Mesenchymal stem cell (in vitro differentiated cells and primary cell): ENCODE measurements around the gene HNF4A.

Source experiments
- DNase-seq: peaks from one replicate; pipeline ENCODE4 v3.0.0-alpha.2; 2013
- H2AFZ ChIP-seq: one replicate; pipeline ENCODE4 v1.6.1; 2013; ENCODE audit warnings: low read depth, mild to moderate bottlenecking, control low read depth, inconsistent platforms, low read length, moderate library complexity
- H2AK5ac ChIP-seq: 2 replicates; pipeline ENCODE4 v1.6.1; 2013; ENCODE audit warnings: low read length, moderate library complexity, mild to moderate bottlenecking, inconsistent platforms; ENCODE audit not compliant: severe bottlenecking
- H2BK120ac ChIP-seq: one replicate; pipeline ENCODE4 v1.6.1; 2013; ENCODE audit warnings: low read depth, mild to moderate bottlenecking, inconsistent platforms, low read length, moderate library complexity
- H2BK12ac ChIP-seq, 2 experiments: one replicate each; pipeline ENCODE4 v1.6.1; 2013; ENCODE audit warnings: inconsistent platforms in 2 of 2, low read length in 2 of 2, mild to moderate bottlenecking in 2 of 2, moderate library complexity in 2 of 2, control low read depth in 1 of 2
- H2BK15ac ChIP-seq: one replicate; pipeline ENCODE4 v1.6.1; 2013; ENCODE audit warnings: mild to moderate bottlenecking, low read depth, inconsistent platforms; ENCODE audit not compliant: poor library complexity, severe bottlenecking
- H2BK5ac ChIP-seq: 2 replicates; pipeline ENCODE4 v1.6.1; 2013; ENCODE audit warnings: low read depth, mild to moderate bottlenecking, low read length, control low read depth, inconsistent platforms; ENCODE audit not compliant: poor library complexity, severe bottlenecking
- H3K14ac ChIP-seq, 2 experiments: one replicate each; pipeline ENCODE4 v1.6.1; 2013; ENCODE audit warnings: inconsistent platforms in 2 of 2, low read length in 2 of 2, control low read depth in 1 of 2, mild to moderate bottlenecking in 1 of 2, moderate library complexity in 1 of 2
- H3K18ac ChIP-seq, 2 experiments: one replicate each; pipeline ENCODE4 v1.6.1; 2013; ENCODE audit warnings: inconsistent platforms in 2 of 2, low read length in 2 of 2, control low read depth in 1 of 2, low read depth in 1 of 2, mild to moderate bottlenecking in 1 of 2
- H3K23ac ChIP-seq, 2 experiments: one replicate each; pipeline ENCODE4 v1.6.1; 2013; ENCODE audit warnings: inconsistent platforms in 2 of 2, low read length in 2 of 2, mild to moderate bottlenecking in 2 of 2, moderate library complexity in 2 of 2, control low read depth in 1 of 2
- H3K27ac ChIP-seq: 2 replicates; pipeline ENCODE4 v1.5.1; 2013; ENCODE audit warnings: mild to moderate bottlenecking, moderate library complexity, low read length, control low read depth, inconsistent platforms; ENCODE audit not compliant: poor library complexity, severe bottlenecking
- H3K27me3 ChIP-seq, 2 experiments: 2 replicates each; pipeline versions ENCODE4 v1.6.1 to v1.7.0; 2013; ENCODE audit warnings: low read length in 2 of 2, mild to moderate bottlenecking in 2 of 2, moderate library complexity in 2 of 2, control low read depth in 1 of 2, inconsistent platforms in 1 of 2; ENCODE audit not compliant: control insufficient read depth in 1 of 2, insufficient read depth in 1 of 2
- H3K36me3 ChIP-seq, 2 experiments: 2 replicates each; pipeline versions ENCODE4 v1.6.1 to v1.7.0; 2013; ENCODE audit warnings: low read length in 2 of 2, control low read depth in 1 of 2, inconsistent platforms in 1 of 2, low read depth in 1 of 2, mild to moderate bottlenecking in 1 of 2; ENCODE audit not compliant: insufficient read depth in 2 of 2, control insufficient read depth in 1 of 2
- H3K4ac ChIP-seq, 2 experiments: one replicate each; pipeline ENCODE4 v1.6.1; 2013; ENCODE audit warnings: inconsistent platforms in 2 of 2, low read length in 2 of 2, mild to moderate bottlenecking in 2 of 2, moderate library complexity in 2 of 2, control low read depth in 1 of 2, low read depth in 1 of 2
- H3K4me1 ChIP-seq: 2 replicates; pipeline ENCODE4 v1.6.1; 2013; ENCODE audit warnings: low read depth, low read length, control low read depth; ENCODE audit not compliant: control insufficient read depth, insufficient read depth
- H3K4me2 ChIP-seq: 2 replicates; pipeline ENCODE4 v1.6.1; 2013; ENCODE audit warnings: low read length, mild to moderate bottlenecking, inconsistent platforms; ENCODE audit not compliant: poor library complexity, severe bottlenecking
- H3K4me3 ChIP-seq, 2 experiments: 2 replicates each; pipeline versions ENCODE4 v1.5.1 to v1.7.0; 2013; ENCODE audit warnings: low read length in 2 of 2, mild to moderate bottlenecking in 2 of 2, control low read depth in 1 of 2, low read depth in 1 of 2; ENCODE audit not compliant: insufficient read depth in 1 of 2
- H3K79me1 ChIP-seq: replicated peaks from 2 replicates; pipeline ENCODE4 v1.6.1; 2013; ENCODE audit warnings: mild to moderate bottlenecking, control low read depth, low read length, inconsistent platforms; ENCODE audit not compliant: poor library complexity, severe bottlenecking
- H3K9ac ChIP-seq: 2 replicates; pipeline ENCODE4 v1.7.0; 2013; ENCODE audit warnings: mild to moderate bottlenecking, low read length, moderate library complexity
- H3K9me3 ChIP-seq: 2 replicates; pipeline ENCODE4 v1.7.0; 2013; ENCODE audit warnings: mild to moderate bottlenecking, low read length; ENCODE audit not compliant: control insufficient read depth
- H4K8ac ChIP-seq: one replicate; pipeline ENCODE4 v1.6.1; 2013; ENCODE audit warnings: inconsistent platforms, mild to moderate bottlenecking, low read length, moderate library complexity
- H4K91ac ChIP-seq: one replicate; pipeline ENCODE4 v1.6.1; 2013; ENCODE audit warnings: mild to moderate bottlenecking, low read length, inconsistent platforms
- WGBS: methylation state at CpG from one replicate; pipeline ENCODE4 v1.1.7; 2013; ENCODE audit warnings: mixed read lengths; 5-methylcytosine and 5-hydroxymethylcytosine counted together

HNF4A gene

DNA sequence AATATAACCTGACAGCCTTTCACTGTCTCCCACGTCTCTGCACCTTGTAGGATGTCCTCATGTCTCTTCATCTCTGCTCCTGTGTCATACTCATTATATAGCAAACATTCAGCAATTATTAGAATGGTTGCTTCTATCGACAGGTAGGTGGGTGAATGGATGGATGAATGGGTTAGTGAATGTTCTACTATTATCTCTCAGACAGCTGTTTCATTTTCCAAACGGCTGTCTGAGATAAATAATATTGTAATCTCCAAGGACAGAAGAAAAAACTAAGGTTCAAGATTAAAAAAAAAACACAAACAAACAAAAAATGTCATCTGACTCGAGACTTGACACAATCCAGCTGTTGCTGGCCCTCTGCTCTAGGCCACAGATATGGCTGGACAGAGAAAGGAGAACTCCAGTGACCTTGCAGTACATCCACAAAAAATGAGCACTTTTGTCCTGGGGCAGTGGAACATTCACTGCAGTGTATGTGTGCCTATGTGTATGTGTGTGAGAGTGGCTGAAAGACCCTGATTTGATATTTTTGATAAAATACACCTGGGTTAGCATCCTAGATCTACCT lies 2.1 kb downstream of the HNF4A start:
- H3K23ac ChIP-seq: no peak overlapping the region
- H3K18ac ChIP-seq: no peak overlapping the region
- no peaks in the 10 kb centered on the region for H3K9me3 ChIP-seq
- no peaks in the 10 kb centered on the region for H3K36me3 ChIP-seq
- no peak overlapping the region for H2AK5ac ChIP-seq
- H3K27ac ChIP-seq: no peak overlapping the region
- WGBS: 33% methylated on average over 2 of the region's 4 CpGs
- H3K14ac ChIP-seq: no peak overlapping the region
- H3K4me1 ChIP-seq: no peaks in the 10 kb centered on the region
- H2BK15ac ChIP-seq: no peak overlapping the region
- peaks cover 29 to 59% of the 10 kb centered on the region in 2 experiments for H3K27me3 ChIP-seq
- no peak overlapping the region for H2BK12ac ChIP-seq
- no peak for DNase-seq
- H3K4me2 ChIP-seq: no peak overlapping the region
- H2BK120ac ChIP-seq: no peak overlapping the region
- H4K91ac ChIP-seq: no peak overlapping the region
- no peak overlapping the region for H3K9ac ChIP-seq
- H3K4me3 ChIP-seq: no peak overlapping the region
- H2AFZ ChIP-seq: no peak overlapping the region
- no peak overlapping the region for H2BK5ac ChIP-seq
- no peak overlapping the region for H3K4ac ChIP-seq
- H3K79me1 ChIP-seq: no peaks in the 10 kb centered on the region
- no peak overlapping the region for H4K8ac ChIP-seq

DNA sequence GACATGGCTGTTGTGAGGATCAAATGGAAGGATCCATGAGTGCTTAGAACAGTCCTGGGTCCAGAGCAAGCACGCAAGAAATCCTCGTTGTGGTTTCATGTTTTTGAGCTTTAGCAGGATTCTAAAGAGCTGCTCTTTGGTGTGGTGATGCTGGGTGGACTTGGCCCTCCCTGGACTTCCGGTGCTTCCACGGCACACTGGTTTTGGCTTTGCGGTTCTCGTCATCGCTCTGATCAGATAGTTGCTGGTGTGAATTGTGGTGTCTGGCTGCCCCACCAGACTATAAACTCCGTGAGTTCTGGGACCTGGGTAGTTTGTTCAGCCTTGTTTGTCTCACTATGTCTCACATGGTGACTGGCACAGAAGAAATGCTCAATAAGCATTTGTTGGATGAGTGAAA lies 3.3 kb downstream of the HNF4A start:
- H3K36me3 ChIP-seq: no peaks in the 10 kb centered on the region
- no peak overlapping the region for H3K9ac ChIP-seq
- H3K4me3 ChIP-seq: no peak overlapping the region
- WGBS: 89% methylated on average over 8 of the region's 8 CpGs
- H4K8ac ChIP-seq: no peak overlapping the region
- H3K27me3 ChIP-seq: peaks cover 29 to 59% of the 10 kb centered on the region in 2 experiments
- no peak overlapping the region for H3K14ac ChIP-seq
- no peak overlapping the region for H2BK5ac ChIP-seq
- no peak overlapping the region for H3K23ac ChIP-seq
- no peak overlapping the region for H2AK5ac ChIP-seq
- H2BK120ac ChIP-seq: no peak overlapping the region
- H3K79me1 ChIP-seq: no peaks in the 10 kb centered on the region
- no peaks in the 10 kb centered on the region for H3K4me1 ChIP-seq
- no peak overlapping the region for H3K4me2 ChIP-seq
- H2AFZ ChIP-seq: no peak overlapping the region
- H3K27ac ChIP-seq: no peak overlapping the region
- no peak overlapping the region for H3K18ac ChIP-seq
- no peak for DNase-seq
- H4K91ac ChIP-seq: no peak overlapping the region
- H3K9me3 ChIP-seq: no peaks in the 10 kb centered on the region
- H2BK15ac ChIP-seq: no peak overlapping the region
- no peak overlapping the region for H2BK12ac ChIP-seq
- no peak overlapping the region for H3K4ac ChIP-seq

DNA sequence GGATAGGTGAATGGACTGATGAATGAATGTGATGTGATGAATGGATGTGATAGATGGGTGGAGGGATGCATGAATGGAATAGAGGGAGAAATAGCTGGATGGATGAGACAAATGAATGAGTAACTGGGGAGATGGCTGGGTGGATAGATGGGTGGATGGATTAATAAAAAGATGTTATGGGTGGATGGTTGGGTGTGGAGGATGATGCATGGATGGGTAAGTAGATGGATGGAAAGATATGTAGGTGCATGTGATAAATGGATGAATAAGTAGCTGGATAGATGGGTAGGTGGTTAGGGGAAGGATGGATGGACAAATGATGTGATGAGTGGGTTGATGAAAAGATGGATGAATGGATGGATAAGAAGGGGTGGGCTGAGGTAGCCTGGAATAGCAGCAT lies 4.7 kb downstream of the HNF4A start:
- Histone ChIP-seq H2BK5ac (no peak overlapping the region), H3K4ac (no peak overlapping the region), H3K4me1 (no peaks in the 10 kb centered on the region), H3K14ac (no peak overlapping the region), H2AFZ (no peak overlapping the region), H3K4me2 (no peak overlapping the region), H3K9ac (no peak overlapping the region), H4K8ac (no peak overlapping the region), H3K36me3 (no peaks in the 10 kb centered on the region), H3K23ac (no peak overlapping the region), H4K91ac (no peak overlapping the region), H2BK12ac (no peak overlapping the region), H2BK15ac (no peak overlapping the region), H2AK5ac (no peak overlapping the region), H3K27me3 (peaks cover 29 to 57% of the 10 kb centered on the region in 2 experiments), H3K18ac (no peak overlapping the region), H3K4me3 (no peak overlapping the region), H3K79me1 (no peaks in the 10 kb centered on the region), H3K27ac (no peak overlapping the region), H2BK120ac (no peak overlapping the region), H3K9me3 (no peaks in the 10 kb centered on the region)
- no peak for DNase-seq

DNA sequence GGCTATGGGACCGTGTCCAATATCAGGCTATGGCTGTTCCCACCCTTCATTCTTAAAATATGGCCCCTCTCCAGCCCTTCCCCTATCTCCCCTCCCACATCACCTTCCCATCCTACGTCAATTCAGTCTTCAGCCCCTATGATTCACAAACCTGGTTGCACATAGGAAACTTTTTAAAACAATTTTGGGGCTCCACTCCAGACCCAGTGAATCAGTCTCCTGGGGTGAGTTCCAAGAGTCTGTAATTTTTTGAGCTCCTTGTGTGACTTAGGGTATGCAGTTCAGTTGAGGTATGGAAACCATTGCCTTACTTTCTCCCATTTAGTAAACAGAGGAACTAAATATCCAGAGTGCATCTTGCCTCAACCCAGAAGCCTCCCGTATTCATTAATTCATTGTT lies 5.5 kb downstream of the HNF4A start:
- no peaks in the 10 kb centered on the region for H3K9me3 ChIP-seq
- H3K18ac ChIP-seq: no peak overlapping the region
- no peaks in the 10 kb centered on the region for H3K36me3 ChIP-seq
- H2BK120ac ChIP-seq: no peak overlapping the region
- no peak overlapping the region for H4K8ac ChIP-seq
- WGBS: 40% methylated on average over 2 of the region's 3 CpGs
- H3K27me3 ChIP-seq: peaks cover 28 to 49% of the 10 kb centered on the region in 2 experiments
- H2AK5ac ChIP-seq: no peak overlapping the region
- H2BK15ac ChIP-seq: no peak overlapping the region
- H2BK5ac ChIP-seq: no peak overlapping the region
- no peak overlapping the region for H3K9ac ChIP-seq
- no peak overlapping the region for H3K23ac ChIP-seq
- no peak overlapping the region for H2AFZ ChIP-seq
- no peak for DNase-seq
- no peak overlapping the region for H4K91ac ChIP-seq
- no peaks in the 10 kb centered on the region for H3K4me1 ChIP-seq
- H3K79me1 ChIP-seq: no peaks in the 10 kb centered on the region
- H3K27ac ChIP-seq: no peak overlapping the region
- no peak overlapping the region for H3K4me3 ChIP-seq
- no peak overlapping the region for H3K4me2 ChIP-seq
- H3K4ac ChIP-seq: no peak overlapping the region
- no peak overlapping the region for H3K14ac ChIP-seq
- no peak overlapping the region for H2BK12ac ChIP-seq
